GM21619 (cell line): Measurements from ENCODE around the gene ATOSB.
"Not testable (repeated sequence)": the region's sequence is repeated elsewhere in the genome, so short reads cannot be mapped to it uniquely, and the experiment has no call there.

ENCODE experiments used
- ATAC-seq: cut with Tn5 transposase; IDR thresholded peaks from one replicate; pipeline ENCODE4 v1.9.1; 2021; ENCODE audit not compliant: unreplicated experiment

Gene ATOSB, protein sequence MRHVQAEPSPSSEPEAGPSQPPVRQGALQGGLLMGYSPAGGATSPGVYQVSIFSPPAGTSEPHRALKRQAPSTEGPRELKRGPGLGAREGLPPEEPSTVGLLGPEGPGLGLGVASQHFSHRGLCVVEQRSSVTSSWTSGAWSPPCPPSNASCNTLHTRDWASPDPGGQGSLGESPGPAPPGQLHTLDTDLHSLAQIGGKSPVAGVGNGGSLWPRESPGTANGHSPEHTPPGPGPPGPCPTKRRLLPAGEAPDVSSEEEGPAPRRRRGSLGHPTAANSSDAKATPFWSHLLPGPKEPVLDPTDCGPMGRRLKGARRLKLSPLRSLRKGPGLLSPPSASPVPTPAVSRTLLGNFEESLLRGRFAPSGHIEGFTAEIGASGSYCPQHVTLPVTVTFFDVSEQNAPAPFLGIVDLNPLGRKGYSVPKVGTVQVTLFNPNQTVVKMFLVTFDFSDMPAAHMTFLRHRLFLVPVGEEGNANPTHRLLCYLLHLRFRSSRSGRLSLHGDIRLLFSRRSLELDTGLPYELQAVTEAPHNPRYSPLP

DNA sequence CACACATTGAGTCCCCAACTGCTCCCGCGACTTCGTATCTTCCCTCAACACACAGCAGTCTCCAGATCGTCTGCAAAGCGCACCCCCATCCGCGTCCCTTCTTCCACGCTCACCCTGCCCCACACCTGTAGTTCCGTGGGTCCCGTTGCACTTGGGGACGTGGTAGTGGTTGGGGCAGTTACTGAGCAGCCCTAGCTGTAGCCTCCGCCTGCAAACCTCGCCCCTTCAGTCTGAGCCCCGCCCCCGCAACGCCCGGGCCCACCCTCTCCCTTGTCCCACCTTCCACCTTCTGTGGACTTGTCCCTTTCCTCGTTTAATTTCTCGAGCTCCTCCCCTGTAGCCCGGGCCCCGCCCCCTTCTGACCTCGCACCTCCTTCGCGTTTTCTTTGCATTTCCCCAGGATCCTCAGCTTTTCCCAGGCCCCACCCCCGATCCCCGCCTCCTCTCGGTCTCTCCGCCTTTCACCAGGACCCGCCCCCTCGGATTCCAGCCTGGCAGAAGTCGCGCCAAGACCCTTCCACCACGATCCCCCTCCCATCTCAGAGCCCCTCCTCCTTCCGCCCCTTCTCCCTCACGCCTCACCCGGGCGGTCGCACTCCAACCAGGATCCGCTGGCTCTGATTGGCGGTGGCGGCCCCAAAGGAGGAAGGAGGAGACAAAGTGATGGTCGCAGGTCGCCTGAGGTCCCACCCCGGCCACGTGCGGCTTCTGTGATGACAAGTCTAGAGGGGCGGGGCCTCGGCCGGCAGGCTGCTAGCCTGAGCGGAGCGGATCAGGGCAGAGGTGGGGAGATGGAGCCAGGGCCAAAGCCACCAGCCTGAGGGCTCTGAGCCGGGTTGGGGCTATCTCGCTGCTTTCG is at the start of gene ATOSB:
Gene ATOSB, minus strand, starts transcription at position 183 of the 859 bp plus-strand sequence. CDS start 7,588 bp downstream, outside the sequence.
- ATAC-seq = peak; percentile 48

DNA sequence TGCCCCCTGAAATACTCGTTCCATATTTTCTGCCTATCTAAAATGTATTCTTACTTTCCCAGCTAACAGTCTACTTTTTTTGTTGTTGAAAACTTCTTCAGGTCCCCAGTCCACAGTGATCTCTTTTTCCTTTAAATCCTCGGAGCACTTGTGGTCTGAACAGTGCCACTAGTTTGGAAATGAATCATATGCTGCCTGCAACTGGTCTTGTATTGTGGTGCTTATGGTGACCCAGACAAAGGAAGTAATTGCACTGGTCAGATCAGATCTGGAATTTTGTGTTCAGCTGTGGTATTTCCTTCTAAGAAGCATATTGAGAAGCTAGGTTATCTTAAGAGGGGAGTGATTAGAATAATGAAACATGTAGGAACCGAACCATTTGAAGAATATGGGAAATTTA is 49.0 kb upstream of the ATOSB start:
- no peak for ATAC-seq

DNA sequence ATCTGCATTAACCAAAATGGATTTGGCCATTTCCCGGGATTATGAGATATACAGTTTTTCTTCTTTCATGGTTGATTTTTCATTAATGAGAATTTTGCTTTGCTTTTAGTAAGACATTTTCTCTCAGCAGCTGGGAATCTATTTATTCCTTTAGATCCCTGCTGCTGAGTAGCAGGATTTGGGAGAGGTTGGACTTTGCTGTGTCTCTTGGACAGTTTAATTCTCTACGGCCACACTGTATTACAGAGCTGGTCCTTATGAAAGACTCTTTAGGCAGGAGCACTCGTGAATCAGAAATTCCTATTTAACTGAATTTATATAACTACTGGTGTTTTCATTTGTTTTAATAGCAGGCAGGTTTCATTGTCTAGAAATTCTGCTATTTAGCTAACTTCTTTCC is 47.8 kb upstream of the ATOSB start:
- no peak for ATAC-seq

DNA sequence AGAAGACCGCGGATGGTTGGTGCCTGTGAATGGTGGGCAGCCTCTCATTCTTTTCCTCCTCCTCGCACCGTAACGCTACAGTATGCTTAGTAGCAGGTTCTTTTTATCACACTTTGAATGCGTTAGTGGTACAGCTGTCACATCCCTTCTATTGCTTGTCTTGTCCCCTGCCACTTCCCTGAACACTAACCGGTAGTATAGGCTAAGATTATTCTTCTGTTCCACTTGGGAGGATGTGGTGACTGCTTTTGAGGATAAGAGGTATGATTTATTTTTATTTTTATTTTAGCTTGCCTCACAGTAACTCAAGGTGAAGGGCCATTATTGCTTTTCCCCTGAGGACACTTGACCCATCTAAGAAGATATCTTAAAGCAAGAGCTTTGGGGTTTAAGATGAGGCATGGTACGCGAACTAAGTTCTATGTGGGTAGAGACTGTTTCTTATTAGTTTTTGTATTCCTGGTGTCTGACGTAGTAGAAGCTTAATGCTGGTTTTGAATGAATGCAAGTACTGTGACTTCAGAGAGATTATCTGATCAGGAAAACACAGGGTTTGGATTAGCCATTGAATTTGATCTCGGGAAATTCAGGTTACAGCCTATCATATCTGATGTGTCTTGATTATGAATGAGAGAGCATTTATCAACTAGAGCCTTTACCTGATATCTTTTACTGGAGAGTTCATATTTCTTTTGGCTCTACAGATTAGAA is 47.1 kb upstream of the ATOSB start:
- no peak for ATAC-seq

DNA sequence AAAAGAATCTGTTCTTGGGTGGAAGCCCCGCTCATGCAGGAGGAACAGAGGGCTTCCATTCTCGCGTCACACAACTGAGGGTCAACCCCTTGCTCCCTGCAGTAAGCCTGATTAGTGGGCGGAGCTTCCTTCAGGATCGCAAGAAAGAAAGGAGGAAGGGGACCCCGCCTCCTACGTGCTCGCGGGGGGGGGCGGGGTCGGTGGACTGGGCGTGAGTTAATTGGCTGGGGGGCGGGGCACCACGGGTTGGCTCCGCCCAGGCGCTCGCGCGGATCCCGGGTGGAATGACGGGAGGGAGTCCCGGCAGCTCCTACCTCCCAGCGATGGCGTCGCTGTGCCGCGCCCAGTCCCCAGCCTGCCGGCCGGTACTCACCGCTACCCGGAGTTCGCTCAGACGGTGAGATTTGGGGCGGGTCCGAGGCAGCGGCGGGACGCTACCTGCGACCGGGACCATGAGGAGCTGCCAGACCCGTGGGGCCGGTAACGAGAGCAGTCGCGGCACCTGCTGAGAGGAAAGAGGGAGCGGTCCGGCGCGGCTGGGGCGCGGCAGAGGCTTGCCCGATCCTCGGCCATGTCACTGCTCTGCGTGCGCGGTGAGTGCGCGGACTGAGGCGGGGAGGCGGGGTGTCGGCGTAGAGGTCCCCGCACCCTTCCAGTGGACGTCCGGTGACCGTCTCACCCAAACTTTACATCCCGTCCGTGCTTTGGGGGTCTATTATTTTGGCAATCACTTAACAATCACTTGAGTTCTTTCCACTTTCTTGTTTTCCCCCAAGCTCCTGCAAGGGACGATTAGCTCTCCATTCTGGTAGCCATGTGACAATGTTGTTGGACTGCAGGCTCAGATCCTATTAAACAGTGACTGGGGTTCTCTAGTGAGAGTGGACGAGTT is 46.3 kb upstream of the ATOSB start, which contains the start of gene UNC13B:
Gene UNC13B, plus strand, starts transcription at position 297 of the 892 bp plus-strand sequence. Its CDS starts 275 bp downstream, at position 572.
- ATAC-seq = peak; percentile 61

DNA sequence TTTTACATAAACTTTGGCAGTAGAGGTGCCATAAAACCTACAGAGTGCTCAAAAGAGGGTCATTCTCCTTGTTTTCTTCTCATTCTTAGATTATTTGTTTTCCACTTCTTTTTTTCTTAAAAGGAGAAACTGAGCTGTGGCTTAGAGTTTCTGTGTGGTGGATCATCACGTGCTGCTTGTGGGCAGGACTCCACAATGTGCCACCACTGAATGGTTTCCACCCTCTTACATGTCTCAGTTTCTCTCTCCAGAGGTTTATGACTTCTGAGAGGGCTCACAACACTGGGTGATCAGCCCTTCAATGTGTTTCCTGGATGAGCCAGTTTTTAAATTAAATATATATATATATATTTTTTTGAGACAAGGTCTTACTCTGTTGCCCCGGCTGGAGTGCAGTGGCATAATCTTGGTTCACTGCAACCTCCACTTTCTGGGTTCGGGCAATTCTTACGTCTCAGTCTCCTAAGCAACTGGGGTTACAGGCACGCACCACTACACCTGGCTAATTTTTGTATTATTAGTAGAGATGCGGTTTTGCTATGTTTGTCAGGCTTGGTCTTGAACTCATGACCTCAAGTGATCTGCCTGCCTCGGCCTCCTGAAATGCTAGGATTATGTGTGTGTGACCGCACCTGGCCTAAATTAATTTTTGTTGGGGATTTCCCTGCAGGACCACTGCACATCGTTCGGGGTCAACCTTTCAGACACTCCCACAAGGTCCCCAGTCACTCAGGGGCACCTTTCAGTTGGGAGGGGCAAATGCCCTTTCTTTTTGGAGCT is 43.0 kb upstream of the ATOSB start:
- ATAC-seq = no peak

DNA sequence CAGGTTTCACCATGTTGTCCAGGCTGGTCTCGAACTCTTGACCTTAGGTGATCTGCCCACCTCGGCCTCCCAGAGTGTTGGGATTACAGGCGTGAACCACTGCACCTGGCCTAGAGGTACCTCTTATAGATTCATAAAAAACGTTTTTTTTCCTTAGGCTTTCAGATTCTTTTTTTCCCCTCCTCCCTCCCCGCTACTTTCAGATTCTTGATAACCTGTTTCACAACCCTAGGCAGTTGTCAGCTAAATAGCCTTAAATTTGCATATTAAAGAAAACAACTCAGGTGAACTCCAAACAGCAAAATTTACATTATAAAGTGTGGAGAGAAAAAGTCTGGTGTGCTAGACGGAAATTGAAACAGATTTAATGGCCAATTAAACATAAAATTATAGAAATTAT is 42.2 kb upstream of the ATOSB start:
- ATAC-seq = not testable (repeated sequence)

DNA sequence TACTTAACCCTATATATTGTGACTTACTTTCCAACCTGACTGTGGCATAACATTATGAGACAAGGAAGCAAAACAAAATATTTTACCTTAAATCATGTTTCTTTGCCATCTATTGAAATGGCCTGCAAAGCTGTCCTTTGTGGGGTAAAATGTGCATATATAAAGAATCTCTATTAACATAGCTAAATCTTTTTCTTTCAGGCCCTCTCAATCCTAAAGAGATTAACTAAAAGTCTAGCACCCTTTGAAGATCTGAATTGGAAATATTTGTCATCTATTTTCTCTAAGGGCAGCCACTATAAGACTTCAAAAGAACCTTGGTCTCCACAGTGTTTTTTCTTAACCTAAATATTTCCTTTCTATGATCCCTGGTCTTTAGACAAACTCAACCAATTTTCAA is 41.1 kb upstream of the ATOSB start:
- no peak for ATAC-seq

DNA sequence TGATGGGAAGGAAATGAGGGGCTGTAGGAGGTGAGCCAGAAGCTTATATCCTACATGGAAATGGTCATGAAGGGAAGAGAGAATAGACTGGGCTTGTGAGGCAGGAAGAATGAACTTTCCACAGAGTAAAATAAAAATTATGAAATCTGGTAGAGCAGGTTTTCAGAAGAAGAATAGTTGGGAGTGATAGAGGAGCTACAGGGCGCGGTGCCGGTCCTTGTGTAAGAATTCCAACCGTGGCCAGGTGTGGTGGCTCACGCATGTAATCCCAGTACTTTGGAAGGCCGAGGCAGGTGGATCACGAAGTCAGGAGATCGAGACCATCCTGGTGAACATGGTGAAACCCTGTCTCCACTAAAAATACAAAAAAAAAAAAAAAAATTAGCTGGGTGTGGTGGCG is 37.3 kb upstream of the ATOSB start:
- ATAC-seq = no peak

DNA sequence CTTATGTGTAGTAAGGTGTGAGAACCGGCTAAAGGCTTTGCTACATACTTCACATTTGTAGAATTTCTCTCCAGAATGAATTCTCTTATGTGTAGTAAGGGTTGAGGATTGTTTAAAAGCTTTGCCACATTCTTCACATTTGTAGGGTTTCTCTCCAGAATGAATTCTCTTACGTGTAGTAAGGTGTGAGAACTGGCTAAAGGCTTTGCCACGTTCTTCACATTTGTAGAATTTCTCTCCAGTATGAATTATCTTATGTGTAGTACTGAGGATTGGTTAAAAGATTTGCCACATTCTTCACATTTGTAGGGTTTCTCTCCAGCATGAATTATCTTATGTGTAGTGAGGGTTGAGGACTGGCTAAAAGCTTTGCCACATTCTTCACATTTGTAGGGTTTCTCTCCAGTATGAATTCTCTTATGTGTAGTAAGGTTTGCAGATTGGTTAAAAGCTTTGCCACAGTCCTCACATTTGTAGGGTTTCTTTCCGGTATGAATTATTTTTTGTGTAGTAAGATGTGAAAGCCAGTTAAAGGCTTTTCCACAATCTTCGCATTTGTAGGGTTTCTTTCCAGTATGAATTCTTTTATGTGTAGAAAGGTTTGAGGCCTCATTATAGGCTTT is 32.4 kb upstream of the ATOSB start:
- not testable (repeated sequence) for ATAC-seq

DNA sequence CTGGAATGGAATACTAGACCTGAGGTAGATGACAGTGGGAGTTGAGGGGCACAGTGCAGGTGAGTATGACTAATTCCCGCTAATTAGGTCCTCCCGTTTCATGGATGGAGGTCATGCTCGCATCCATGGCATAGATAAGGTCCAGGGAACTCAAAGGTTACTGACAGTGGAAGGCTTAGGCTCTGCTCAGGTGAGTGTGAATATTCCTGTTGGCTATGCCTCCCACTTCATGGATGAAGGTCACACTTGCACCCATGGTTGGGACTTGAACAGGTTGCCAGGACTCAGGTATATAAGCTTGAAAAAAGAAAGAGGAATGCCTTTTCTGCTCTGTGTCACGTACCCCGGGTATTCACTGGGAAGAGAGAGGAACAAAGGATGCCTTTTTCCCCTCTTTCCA is 26.4 kb upstream of the ATOSB start:
- no peak for ATAC-seq

DNA sequence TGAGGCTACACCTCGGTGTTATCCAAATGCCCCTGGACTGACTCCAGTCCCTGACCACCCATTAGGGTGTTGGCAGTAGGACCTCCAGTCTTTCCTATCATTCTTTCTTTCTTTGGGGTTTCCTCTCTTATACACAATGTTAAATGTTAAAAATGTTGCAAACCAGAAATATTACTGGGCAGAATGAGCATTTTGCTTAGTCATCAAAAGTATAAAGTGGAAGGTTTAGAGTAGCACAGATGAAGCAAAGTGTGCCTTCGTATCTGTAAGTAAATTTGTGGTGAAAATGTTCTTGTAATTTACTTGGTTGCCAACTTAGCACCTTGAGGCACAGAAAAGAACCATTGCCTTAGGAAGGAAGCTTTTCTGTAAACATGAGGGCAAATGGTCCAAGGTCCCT is 24.4 kb upstream of the ATOSB start:
- ATAC-seq = no peak

DNA sequence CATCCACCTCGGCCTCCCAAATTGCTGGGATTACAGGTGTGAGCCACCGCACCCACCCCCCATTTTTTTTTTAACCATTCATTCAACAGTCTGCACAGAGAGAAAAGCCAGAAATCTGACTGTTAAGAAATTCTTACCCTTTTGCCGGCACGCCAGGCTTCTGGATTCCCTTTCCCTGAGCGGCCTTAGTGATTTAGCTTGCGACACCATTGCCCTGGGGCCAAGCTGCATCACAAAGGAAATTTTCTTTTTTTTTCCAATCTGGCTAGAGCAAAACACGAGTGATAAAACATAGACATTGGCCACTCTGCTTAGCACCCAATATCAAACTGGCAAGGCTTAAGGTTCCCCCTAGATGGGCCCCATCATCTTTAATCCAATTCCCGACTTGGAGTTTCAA is 21.2 kb upstream of the ATOSB start:
- no peak for ATAC-seq

DNA sequence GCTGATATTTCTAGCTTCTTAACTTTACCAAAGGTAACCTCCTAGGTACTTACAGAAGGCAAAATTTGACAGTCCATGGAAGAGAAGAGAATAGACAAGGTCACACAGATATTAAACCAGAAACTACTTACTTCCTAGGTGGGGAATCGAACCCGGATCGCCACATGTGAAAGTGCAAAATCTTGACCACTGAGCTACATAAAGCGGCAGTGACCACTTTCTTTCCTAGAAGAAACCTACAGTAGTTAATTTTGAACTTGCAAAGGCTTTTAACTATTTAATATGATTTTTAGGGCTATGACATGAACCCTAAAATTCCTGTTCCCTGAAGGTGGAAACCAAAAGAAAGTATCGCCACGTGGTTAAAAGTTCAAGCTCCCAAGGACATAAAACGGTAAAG is 20.3 kb upstream of the ATOSB start:
- ATAC-seq = no peak

DNA sequence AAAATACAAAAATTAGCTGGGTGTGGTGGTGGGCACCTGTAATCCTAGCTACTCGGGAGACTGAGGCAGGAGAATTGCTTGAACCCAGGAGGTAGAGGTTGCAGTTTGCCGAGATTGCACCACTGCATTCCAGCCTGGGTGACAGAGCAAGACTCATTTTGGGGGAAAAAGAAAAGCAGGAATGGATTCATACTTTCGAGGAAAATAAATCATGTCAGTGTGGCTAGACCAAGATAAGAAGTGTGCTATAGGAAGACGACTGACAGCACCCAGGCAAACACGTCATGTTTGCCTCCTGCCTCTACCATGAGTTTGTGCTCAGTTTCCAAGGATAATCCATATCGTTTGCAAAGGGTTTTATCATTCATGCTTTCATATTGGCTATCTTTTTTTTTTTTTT is 19.3 kb upstream of the ATOSB start:
- no peak for ATAC-seq

DNA sequence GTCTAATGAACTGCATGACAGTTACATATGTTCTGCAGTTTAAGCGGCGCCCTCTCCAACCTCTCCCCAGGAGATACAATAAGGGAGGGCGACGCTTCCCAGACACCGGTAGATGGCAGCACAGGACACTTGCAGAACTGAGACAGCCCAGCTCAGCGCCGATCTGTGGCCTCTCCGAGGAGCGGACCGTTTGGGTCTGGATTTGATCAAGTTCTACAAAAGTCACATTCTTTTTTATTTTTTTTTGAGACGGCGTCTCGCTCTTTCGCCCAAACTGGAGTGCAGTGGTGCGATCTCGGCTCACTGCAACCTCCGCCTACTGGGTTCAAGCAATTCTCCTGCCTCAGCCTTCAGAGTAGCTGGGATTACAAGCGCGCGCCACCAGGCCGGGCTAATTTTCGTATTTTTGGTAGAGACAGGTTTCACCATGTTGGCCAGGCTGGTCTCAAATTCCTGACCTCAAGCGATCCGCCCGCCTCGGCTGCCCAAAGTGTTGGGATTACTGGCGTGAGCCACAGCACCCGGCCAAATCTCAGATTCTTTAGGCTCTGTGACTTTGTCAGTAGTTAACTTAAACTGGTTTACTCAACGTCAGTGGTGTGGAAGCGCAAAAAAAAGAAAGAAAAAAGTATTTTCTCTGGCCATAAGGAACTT is 1.4 kb upstream of the ATOSB start:
- ATAC-seq = no peak

DNA sequence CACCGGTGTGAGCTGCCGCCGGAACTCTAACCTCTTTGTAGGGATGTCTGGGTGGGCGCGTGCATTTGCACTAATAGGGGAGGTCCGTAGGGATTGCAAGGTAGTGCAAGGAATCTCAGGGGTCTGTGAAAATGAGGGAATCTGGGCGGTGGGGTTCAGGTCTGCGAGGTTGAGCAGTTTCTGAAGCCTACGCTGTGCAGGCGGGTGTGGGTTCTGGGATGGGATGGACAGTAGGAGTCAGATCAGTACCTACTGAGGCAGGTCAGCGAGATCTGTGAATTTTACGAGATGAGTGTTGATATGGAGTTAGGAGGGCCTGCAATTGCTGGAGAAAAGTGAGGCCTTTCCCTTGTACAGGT is 856 bp upstream of the ATOSB start:
- no peak for ATAC-seq

DNA sequence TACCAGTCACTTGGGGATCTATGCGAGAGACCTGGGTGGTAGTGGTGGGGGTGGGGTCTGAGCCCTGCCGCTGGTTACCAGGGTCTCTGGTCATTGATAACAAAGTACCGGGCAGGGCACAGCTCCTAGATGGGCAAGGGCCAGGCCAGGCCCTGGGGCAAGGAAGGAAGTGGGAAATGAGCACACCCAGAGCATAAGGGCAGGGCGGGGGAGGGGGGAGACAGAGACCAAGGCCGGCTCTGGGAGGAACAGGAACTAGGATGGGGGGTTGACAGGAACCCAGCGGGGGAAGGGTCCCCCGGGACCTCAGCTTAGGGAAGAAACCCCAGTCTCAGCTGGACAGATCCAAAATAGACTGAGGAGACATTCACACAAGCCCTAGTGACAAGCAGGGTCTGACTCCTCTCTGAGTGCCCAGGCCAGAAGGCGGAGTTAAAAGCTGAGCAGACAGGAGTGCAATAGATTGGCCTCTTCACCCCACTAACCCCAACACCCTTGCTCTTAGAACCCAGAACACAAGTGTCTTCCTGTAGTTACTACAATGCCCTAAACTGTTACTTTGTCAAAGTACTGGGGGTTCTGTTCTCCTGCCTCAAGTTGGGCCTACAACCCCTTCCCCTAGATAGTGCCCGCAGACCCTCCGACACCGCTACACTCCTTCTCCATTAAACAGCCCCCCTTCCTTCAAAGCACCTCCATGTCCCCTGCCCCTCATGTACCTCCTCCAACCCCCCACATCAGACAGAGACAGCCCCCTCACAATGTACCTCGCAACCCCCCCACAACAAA is 628 bp downstream of the ATOSB start:
- no peak for ATAC-seq
